H1 (cell line): ENCODE results near the gene HHAT. TPM values are rescaled to one million over a fixed set of nuclear protein-coding genes. Genes with fewer than 3 reads are reported as not detected.

ENCODE experiments used
- CTCF ChIA-PET: fragments of 300-600 bp; sonication (Branson Sonifier 250); formaldehyde crosslinking; loops from one replicate; lab custom pipeline; 2021; ENCODE audit not compliant: partially characterized antibody; lab: Charles Lee
- POLR2A ChIA-PET: fragments of 300-600 bp; sonication (Branson Sonifier 250); formaldehyde crosslinking; loops from one replicate; lab custom pipeline; 2021; ENCODE audit warnings: inconsistent platforms; ENCODE audit not compliant: partially characterized antibody; lab: Charles Lee
- DNase-seq, 2 experiments: peaks; one replicate each; pipeline versions ENCODE4 v3.0.0 to v3.0.0-alpha.2; 2010 to 2022; ENCODE audit warnings: low spot score in 2 of 2, low read depth in 1 of 2, mixed read lengths in 1 of 2
- FAIRE-seq: peaks from 2 replicates; lab custom pipeline; 2011; peaks lifted over from hg19 to GRCh38; lab: Jason Lieb, UNC
- H2AFZ ChIP-seq: 2 replicates; pipeline ENCODE4 v1.8.1; 2012; ENCODE audit warnings: low read length, inconsistent platforms
- H2AK5ac ChIP-seq: 2 replicates; pipeline ENCODE4 v1.6.1; 2013; ENCODE audit warnings: low read depth, low read length
- H2BK120ac ChIP-seq: replicated peaks from 2 replicates; pipeline ENCODE3; 2013; ENCODE audit warnings: low read depth, low read length, inconsistent platforms
- H2BK12ac ChIP-seq: 2 replicates; pipeline ENCODE4 v1.6.1; 2013; ENCODE audit warnings: low read depth, low read length
- H2BK15ac ChIP-seq: 2 replicates; pipeline ENCODE4 v1.6.1; 2013; ENCODE audit warnings: low read length
- H2BK20ac ChIP-seq: 2 replicates; pipeline ENCODE4 v1.6.1; 2013; ENCODE audit warnings: low read length
- H2BK5ac ChIP-seq: 2 replicates; pipeline ENCODE4 v1.6.1; 2013; ENCODE audit warnings: low read depth, low read length
- H3K14ac ChIP-seq: 2 replicates; pipeline ENCODE4 v1.6.1; 2013; ENCODE audit warnings: inconsistent platforms; ENCODE audit not compliant: insufficient read length
- H3K18ac ChIP-seq: 2 replicates; pipeline ENCODE4 v1.6.1; 2013; ENCODE audit warnings: low read length; ENCODE audit errors: extremely low read depth
- H3K23ac ChIP-seq: 2 replicates; pipeline ENCODE4 v1.6.1; 2013; ENCODE audit warnings: inconsistent platforms; ENCODE audit not compliant: insufficient read length
- H3K23me2 ChIP-seq: 2 replicates; pipeline ENCODE4 v1.6.1; 2013; ENCODE audit warnings: low read depth, low read length
- H3K27ac ChIP-seq: 2 replicates; pipeline ENCODE4 v1.6.1; 2011; ENCODE audit warnings: low read depth, low read length, inconsistent platforms
- H3K27me3 ChIP-seq, 4 experiments: replicated peaks in 1 of 4; 1 replicate in 1 of 4; 2 replicates in 3 of 4; pipeline versions ENCODE4 v1.6.1 to v1.8.1; 2011 to 2013; ENCODE audit warnings: low read length in 3 of 4, mild to moderate bottlenecking in 3 of 4, inconsistent platforms in 2 of 4, mixed read lengths in 2 of 4, moderate library complexity in 1 of 4; ENCODE audit not compliant: control insufficient read depth in 3 of 4, insufficient read depth in 3 of 4; ENCODE audit errors: extremely low read depth in 1 of 4
- H3K36me3 ChIP-seq, 4 experiments: 2 replicates each; pipeline versions ENCODE4 v1.6.1 to v1.8.1; 2011 to 2013; ENCODE audit warnings: mild to moderate bottlenecking in 4 of 4, low read length in 3 of 4, moderate library complexity in 2 of 4, control low read depth in 1 of 4, inconsistent platforms in 1 of 4; ENCODE audit not compliant: insufficient read depth in 4 of 4, control insufficient read depth in 2 of 4
- H3K4ac ChIP-seq: replicated peaks from 2 replicates; pipeline ENCODE3; 2013; ENCODE audit warnings: low read length, low read depth, mixed read lengths, inconsistent platforms; ENCODE audit not compliant: insufficient read length
- H3K4me1 ChIP-seq, 4 experiments: replicated peaks in 1 of 4; 1 replicate in 1 of 4; 2 replicates in 3 of 4; pipeline versions ENCODE4 v1.6.1 to v1.8.1; 2011 to 2013; ENCODE audit warnings: low read length in 3 of 4, inconsistent platforms in 2 of 4, mixed read lengths in 1 of 4; ENCODE audit not compliant: insufficient read depth in 4 of 4, control insufficient read depth in 3 of 4
- H3K4me2 ChIP-seq, 2 experiments: 2 replicates each; pipeline versions ENCODE4 v1.6.1 to v1.8.1; 2011 to 2013; ENCODE audit warnings: low read depth in 2 of 2, low read length in 2 of 2, control low read depth in 1 of 2, inconsistent platforms in 1 of 2, mild to moderate bottlenecking in 1 of 2; ENCODE audit not compliant: insufficient read depth in 1 of 2
- H3K4me3 ChIP-seq, 4 experiments: fragments of 200-600, 300-600 bp in 1 of 4; sonication (generic), shearing (Covaris generic), sonication (Bioruptor Twin) in 1 of 4; 2 replicates each; pipeline versions ENCODE4 v1.5.1 to v1.8.1; 2011 to 2016; ENCODE audit warnings: low read length in 4 of 4, low read depth in 3 of 4, control low read depth in 2 of 4, inconsistent platforms in 2 of 4, mild to moderate bottlenecking in 2 of 4, mixed read lengths in 1 of 4, moderate library complexity in 1 of 4; ENCODE audit not compliant: insufficient read depth in 2 of 4; ENCODE audit errors: extremely low read depth in 1 of 4
- H3K56ac ChIP-seq: replicated peaks from 2 replicates; pipeline ENCODE3; 2013; ENCODE audit warnings: low read depth, mild to moderate bottlenecking, mixed read lengths, low read length, inconsistent platforms; ENCODE audit not compliant: insufficient read length
- H3K79me1 ChIP-seq: 2 replicates; pipeline ENCODE4 v1.6.1; 2013; ENCODE audit warnings: low read depth, low read length, control low read depth
- H3K79me2 ChIP-seq, 2 experiments: 2 replicates each; pipeline versions ENCODE4 v1.6.1 to v1.8.1; 2012 to 2013; ENCODE audit warnings: low read length in 2 of 2, mild to moderate bottlenecking in 2 of 2, inconsistent platforms in 1 of 2; ENCODE audit not compliant: insufficient read depth in 2 of 2, control insufficient read depth in 1 of 2
- H3K9ac ChIP-seq, 4 experiments: replicated peaks in 1 of 4; 1 replicate in 1 of 4; 2 replicates in 3 of 4; pipeline versions ENCODE4 v1.6.1 to v1.8.1; 2011 to 2013; ENCODE audit warnings: low read depth in 3 of 4, low read length in 3 of 4, control low read depth in 2 of 4, mild to moderate bottlenecking in 2 of 4, moderate library complexity in 2 of 4, inconsistent platforms in 1 of 4; ENCODE audit errors: extremely low read depth in 1 of 4
- H3K9me3 ChIP-seq, 2 experiments: 2 replicates each; pipeline versions ENCODE4 v1.6.1 to v1.8.1; 2012 to 2013; ENCODE audit warnings: mild to moderate bottlenecking in 2 of 2, moderate library complexity in 2 of 2, control low read depth in 1 of 2, inconsistent platforms in 1 of 2, low read depth in 1 of 2, low read length in 1 of 2, mixed read lengths in 1 of 2; ENCODE audit not compliant: insufficient read depth in 2 of 2
- H4K20me1 ChIP-seq, 2 experiments: replicated peaks in 1 of 2; 2 replicates each; pipeline versions ENCODE3 to v1.8.1; 2011 to 2013; ENCODE audit warnings: inconsistent platforms in 2 of 2, low read length in 2 of 2, mild to moderate bottlenecking in 1 of 2; ENCODE audit not compliant: insufficient read depth in 2 of 2, control insufficient read depth in 1 of 2
- H4K5ac ChIP-seq: 2 replicates; pipeline ENCODE4 v1.6.1; 2013; ENCODE audit warnings: low read length, low read depth, mixed read lengths, inconsistent platforms; ENCODE audit not compliant: insufficient read length
- H4K8ac ChIP-seq: 2 replicates; pipeline ENCODE4 v1.8.0; 2013; ENCODE audit warnings: mild to moderate bottlenecking, moderate library complexity, low read length, inconsistent platforms; ENCODE audit not compliant: insufficient read depth; ENCODE audit errors: extremely low read depth
- H4K91ac ChIP-seq: replicated peaks from 2 replicates; pipeline ENCODE3; 2013; ENCODE audit warnings: low read length, mixed read lengths, inconsistent platforms; ENCODE audit not compliant: insufficient read length
- BCL11A ChIP-seq, 2 experiments: IDR thresholded peaks; one replicate each; pipeline ENCODE4 v1.6.1; 2011; ENCODE audit warnings: low read depth in 2 of 2, low read length in 2 of 2, mild to moderate bottlenecking in 2 of 2
- BRCA1 ChIP-seq: IDR thresholded peaks from 2 replicates; pipeline ENCODE4 v1.6.1; 2012; ENCODE audit warnings: low read depth, low read length, improper control_type of control experiment
- EZH2 ChIP-seq: fragments of 200-600 bp; sonication (generic); IDR thresholded peaks from 2 replicates; pipeline ENCODE4 v1.7.1; 2012; ENCODE audit warnings: low read depth, mild to moderate bottlenecking, moderate library complexity, low read length, inconsistent platforms; ENCODE audit not compliant: severe bottlenecking
- HDAC6 ChIP-seq: IDR thresholded peaks from one replicate; pipeline ENCODE4 v1.7.1; 2012; ENCODE audit warnings: low read depth, mild to moderate bottlenecking, inconsistent platforms, low read length, moderate library complexity
- KDM1A ChIP-seq: fragments of 200-600, 300-600 bp; sonication (generic); IDR thresholded peaks from 2 replicates; pipeline ENCODE4 v1.7.1; 2016; ENCODE audit warnings: mild to moderate bottlenecking, low read length, borderline replicate concordance
- KDM4A ChIP-seq: IDR thresholded peaks from one replicate; pipeline ENCODE4 v1.7.1; 2012; ENCODE audit warnings: low read depth, mild to moderate bottlenecking, moderate library complexity, low read length, inconsistent platforms; ENCODE audit not compliant: severe bottlenecking
- MAX ChIP-seq: IDR thresholded peaks from 2 replicates; pipeline ENCODE4 v1.6.1; 2012; ENCODE audit warnings: inconsistent platforms
- NRF1 ChIP-seq: IDR thresholded peaks from 2 replicates; pipeline ENCODE4 v1.6.1; 2011; ENCODE audit warnings: mild to moderate bottlenecking, low read depth, low read length, improper control_type of control experiment
- RFX5 ChIP-seq: IDR thresholded peaks from 2 replicates; pipeline ENCODE4 v1.6.1; 2011; ENCODE audit warnings: low read depth, low read length, improper control_type of control experiment, borderline replicate concordance
- SIN3A ChIP-seq, 2 experiments: IDR thresholded peaks in 1 of 2; conservative IDR thresholded peaks in 1 of 2; 2 replicates each; pipeline ENCODE4 v1.6.1; 2011 to 2012; ENCODE audit warnings: low read length in 2 of 2, improper control_type of control experiment in 1 of 2, low read depth in 1 of 2, mild to moderate bottlenecking in 1 of 2
- SRF ChIP-seq: IDR thresholded peaks from 2 replicates; pipeline ENCODE4 v1.6.1; 2011; ENCODE audit warnings: mild to moderate bottlenecking, low read depth, low read length, moderate library complexity
- TAF1 ChIP-seq: IDR thresholded peaks from 2 replicates; pipeline ENCODE4 v1.6.1; 2011; ENCODE audit warnings: mild to moderate bottlenecking, low read depth, low read length
- YY1 ChIP-seq: IDR thresholded peaks from 2 replicates; pipeline ENCODE4 v1.6.1; 2011; ENCODE audit warnings: low read depth, mild to moderate bottlenecking, low read length
- ZNF274 ChIP-seq: IDR thresholded peaks from 2 replicates; pipeline ENCODE4 v1.7.0; 2012; ENCODE audit warnings: low read length, borderline replicate concordance; ENCODE audit errors: extremely low read depth
- WGBS, 2 experiments: shearing (Covaris generic) in 1 of 2; methylation state at CpG; one replicate each; pipeline versions ENCODE4 v1.1.6 to v1.1.7; 2013 to 2015; ENCODE audit warnings: low lambda C conversion rate in 2 of 2, mixed read lengths in 2 of 2, inconsistent platforms in 1 of 2, low coverage in 1 of 2, missing lambda C conversion rate in 1 of 2; ENCODE audit not compliant: insufficient replicate concordance in 2 of 2, insufficient coverage in 1 of 2, insufficient read length in 1 of 2; ENCODE audit errors: extremely low coverage in 1 of 2, missing lambda C conversion rate in 1 of 2; 5-methylcytosine and 5-hydroxymethylcytosine counted together
- polyA plus RNA-seq, 7 experiments: library from polyadenylated mRNA; depleted of rRNA in 3 of 7; stranded (reverse) in 5 of 7; unstranded in 2 of 7; fragments of >200 nt in 5 of 7; fragments of 200-250 nt in 2 of 7; gene quantifications; 1 replicate in 5 of 7; 2 replicates in 1 of 7; 4 replicates in 1 of 7; pipeline versions ENCODE4 v1.2.1 to v1.2.3, GENCODE V29; 2011 to 2013; ENCODE audit warnings: missing spikeins in 2 of 7, mixed read lengths in 2 of 7
- total RNA-seq: library from RNA; stranded (reverse); fragmentation: NEBNext Ultra II Directional; extraction: Animal tissue kit (Norgen Biotek cat#: 25700); gene quantifications from 2 replicates; pipeline ENCODE4 v1.2.1, GENCODE V29; 2021

The HHAT gene
- total and polyA plus RNA-seq, 2 of the 8 experiments (the other 6 are each of a cell fraction or from before 2014, with no cell fraction given), result 0.15 to 0.51 TPM

- Histone ChIP-seq H3K9ac (no peak overlapping the region), H3K14ac (no peak overlapping the region), H3K36me3 (no peaks in the 10 kb centered on the region), H2BK15ac (no peak overlapping the region), H2AFZ (no peak overlapping the region), H3K79me2 (no peaks in the 10 kb centered on the region), H3K4me1 (no peaks in the 10 kb centered on the region), H4K20me1 (no peaks in the 10 kb centered on the region), H3K27ac (no peak overlapping the region), H4K91ac (no peak overlapping the region), H4K8ac (no peak overlapping the region), H3K9me3 (no peaks in the 10 kb centered on the region), H2BK20ac (no peak overlapping the region), H3K56ac (no peak overlapping the region), H2BK5ac (no peak overlapping the region), H2AK5ac (no peak overlapping the region), H3K23ac (no peak overlapping the region), H3K27me3 (no peaks in the 10 kb centered on the region; a peak in 1 of 7 replicates), H3K4me2 (no peak overlapping the region), H3K4ac (no peak overlapping the region), H3K18ac (no peak overlapping the region), H3K4me3 (no peak overlapping the region), H3K79me1 (no peaks in the 10 kb centered on the region), H2BK12ac (no peak overlapping the region), H2BK120ac (no peak overlapping the region), H3K23me2 (no peaks in the 10 kb centered on the region), H4K5ac (no peak overlapping the region)
- WGBS, 2 experiments, result 94% methylated on average over 4 of the region's 4 CpGs; no CpG with 5 or more reads in 1 of the 2 experiments
- DNase-seq (no peak), FAIRE-seq (no peak)
- ChIA-PET POLR2A (no interaction called here), CTCF (interaction anchor here (1.0 to 1.3 kb wide), 2 partner anchors 19 to 155 kb away, joined by 3 read pairs; no protein-coding TSS in a partner anchor)
- no peak for TF ChIP-seq NRF1
- no peak for TF ChIP-seq KDM1A
- TF ChIP-seq MAX, result no peak
- TF ChIP-seq TAF1, result no peak
- TF ChIP-seq KDM4A, result no peak
- no peak for TF ChIP-seq YY1
- no peak for TF ChIP-seq BRCA1
- TF ChIP-seq EZH2, result no peak
- TF ChIP-seq HDAC6, result no peak
- no peak for TF ChIP-seq SIN3A (conservative IDR thresholded peaks at IDR 0.05 in 1 of 2, IDR thresholded peaks at IDR 0.05 in 1 of 2; ENCODE audit: low read depth in 1 of 2, low read length in 2 of 2)
- no peak for TF ChIP-seq RFX5
- no peak for TF ChIP-seq BCL11A (IDR thresholded peaks at IDR 0.05; ENCODE audit: low read depth in 2 of 2, low read length in 2 of 2)
- no peak for TF ChIP-seq SRF
- TF ChIP-seq ZNF274, result no peak
Measured at GRCh38 chr1:210603123-210603522, 274.4 kb downstream of the HHAT start.
